Measurements from ENCODE around the gene PARVG. TPM values are rescaled to one million over a fixed set of nuclear protein-coding genes. Genes with fewer than 3 reads are reported as not detected.

Gene PARVG
- total and polyA plus RNA-seq, 2 of the 8 experiments (the other 6 are each of a cell fraction or from before 2014, with no cell fraction given), result 0.37 to 1.5 TPM

GRCh38 chr22:44211946-44212930 lies 31.5 kb downstream of the PARVG start (continued):
- no peak for TF ChIP-seq CBX8 (IDR thresholded peaks at IDR 0.05; ENCODE audit: borderline replicate concordance, low read depth, low read length)
- no peak for TF ChIP-seq USF2 (IDR thresholded peaks at IDR 0.05; ENCODE audit: low read length)
- no peak for TF ChIP-seq JUN (IDR thresholded peaks at IDR 0.05; ENCODE audit: low read depth, low read length)
- no peak for TF ChIP-seq ATF3 (IDR thresholded peaks at IDR 0.05; ENCODE audit: insufficient read depth, low read depth, low read length)
- no peak for TF ChIP-seq GTF2F1 (IDR thresholded peaks at IDR 0.05; ENCODE audit: borderline replicate concordance, low read depth, low read length)
- TF ChIP-seq NRF1 (IDR thresholded peaks at IDR 0.05; ENCODE audit: low read depth, low read length), result no peak
- no peak for TF ChIP-seq EP300 (IDR thresholded peaks at IDR 0.05; ENCODE audit: borderline replicate concordance in 1 of 2, low read depth in 2 of 2, low read length in 2 of 2)
- TF ChIP-seq TAF7 (optimal IDR thresholded peaks at IDR 0.05; ENCODE audit: borderline replicate concordance, low read depth, low read length), result no peak
